Activated CD4-positive, alpha-beta memory T cell treated with anti-CD3 and anti-CD28 coated beads for 36 hours (primary cell): ENCODE data around the gene PRPF40B. TPM values are rescaled to one million over a fixed set of nuclear protein-coding genes. Genes with fewer than 3 reads are reported as not detected.
A peak's percentile ranks its signal among the peaks of the same experiment; 100 is the strongest.

Source experiments
- CTCF ChIA-PET: fragments of 350-600 bp; sonication (Branson Sonifier 250); formaldehyde crosslinking; loops from one replicate; lab custom pipeline; 2021; ENCODE audit warnings: antibody characterized with exemption, inconsistent platforms; lab: Charles Lee
- POLR2A ChIA-PET: fragments of 350-600 bp; sonication (Branson Sonifier 250); formaldehyde crosslinking; loops from one replicate; lab custom pipeline; 2021; ENCODE audit warnings: antibody characterized with exemption; lab: Charles Lee
- DNase-seq: peaks from one replicate; pipeline ENCODE4 v3.0.0-alpha.2; 2020
- H3K27ac Mint-ChIP-seq: one replicate; pipeline ENCODE4 v1.8.0; 2021; ENCODE audit warnings: mixed read lengths
- H3K27me3 Mint-ChIP-seq: one replicate; pipeline ENCODE4 v1.8.0; 2021; ENCODE audit warnings: mixed read lengths
- H3K36me3 Mint-ChIP-seq: one replicate; pipeline ENCODE4 v1.8.0; 2021; ENCODE audit warnings: mixed read lengths
- H3K4me1 Mint-ChIP-seq: one replicate; pipeline ENCODE4 v1.8.0; 2021; ENCODE audit warnings: low read depth, mixed read lengths
- H3K4me3 Mint-ChIP-seq: one replicate; pipeline ENCODE4 v1.8.0; 2021; ENCODE audit warnings: mild to moderate bottlenecking, mixed read lengths
- H3K9me3 Mint-ChIP-seq: one replicate; pipeline ENCODE4 v1.8.0; 2021; ENCODE audit warnings: mixed read lengths
- intact Hi-C: fragments of 100-400 bp; cut with micrococcal nuclease; formaldehyde crosslinking; loops from one replicate; pipeline ENCODE4 v1.15.1; 2023
- total RNA-seq, 2 experiments: library from RNA; stranded (reverse); gene quantifications; one replicate each; pipeline ENCODE4 v1.2.3, GENCODE V29; 2021

The PRPF40B gene
- total RNA-seq, 2 experiments from 2014 or later, result 6.2 to 8.9 TPM

GRCh38 chr12:49662998-49663843 lies 39.9 kb downstream of the PRPF40B start:
- Mint-ChIP-seq H3K9me3 (no peaks in the 10 kb centered on the region), H3K4me3 (peak overlapping the region; percentile 67), H3K27ac (peak overlapping the region; percentile 95), H3K27me3 (no peaks in the 10 kb centered on the region), H3K4me1 (peaks cover 70% of the 10 kb centered on the region), H3K36me3 (peaks cover 22% of the 10 kb centered on the region)
- CTCF ChIA-PET, result interaction anchor here (0.8 to 3.1 kb wide), 15 partner anchors 8 to 114 kb away, joined by 3 to 12 read pairs (median 4); partner anchors contain the start of gene TMBIM6
- POLR2A ChIA-PET, result interaction anchor here (0.7 to 4.5 kb wide), 8 partner anchors 10 to 82 kb away, joined by 3 to 40 read pairs (median 6); partner anchors contain the start of genes FMNL3 and TMBIM6
- DNase-seq, result peak; percentile 86
- intact Hi-C loops, result loop anchor here (1.0 to 2.0 kb wide), 5 partner anchors 8 to 44 kb away; partner anchors contain the start of genes FMNL3 and PRPF40B

DNA sequence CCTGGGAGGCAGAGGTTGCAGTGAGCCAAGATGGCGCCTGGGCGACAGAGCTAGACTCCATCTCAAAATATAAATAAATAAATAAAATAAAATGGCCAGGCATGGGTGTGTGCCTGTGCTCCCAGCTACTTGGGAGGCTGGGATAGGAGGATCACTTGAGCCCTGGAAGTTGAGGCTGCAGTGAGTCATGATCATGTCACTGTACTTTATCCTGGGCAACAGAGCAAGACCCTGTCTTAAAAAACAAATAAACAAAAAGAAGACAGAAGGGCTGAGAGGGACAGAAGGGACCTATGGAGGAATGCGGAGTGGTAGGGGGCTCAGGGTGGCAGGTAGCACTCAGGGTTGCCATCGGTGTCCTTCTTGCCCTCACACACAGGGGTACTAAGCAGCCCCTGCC lies 40.8 kb downstream of the PRPF40B start:
- intact Hi-C loops, result no loop called here
- peaks cover 20% of the 10 kb centered on the region for H3K36me3 Mint-ChIP-seq
- H3K4me1 Mint-ChIP-seq, result peaks cover 75% of the 10 kb centered on the region
- no peaks in the 10 kb centered on the region for H3K27me3 Mint-ChIP-seq
- no peak for DNase-seq
- ChIA-PET CTCF (interaction anchor here (2.7 to 3.1 kb wide), 2 partner anchors 34 to 77 kb away, joined by 10 to 12 read pairs; partner anchors contain the start of gene TMBIM6), POLR2A (interaction anchor here (1.8 to 4.5 kb wide), 4 partner anchors 9 to 77 kb away, joined by 4 to 40 read pairs (median 9); partner anchors contain the start of genes FMNL3 and TMBIM6)
- H3K9me3 Mint-ChIP-seq, result no peaks in the 10 kb centered on the region
- no peak overlapping the region for H3K4me3 Mint-ChIP-seq
- peak overlapping the region; percentile 95 for H3K27ac Mint-ChIP-seq

DNA sequence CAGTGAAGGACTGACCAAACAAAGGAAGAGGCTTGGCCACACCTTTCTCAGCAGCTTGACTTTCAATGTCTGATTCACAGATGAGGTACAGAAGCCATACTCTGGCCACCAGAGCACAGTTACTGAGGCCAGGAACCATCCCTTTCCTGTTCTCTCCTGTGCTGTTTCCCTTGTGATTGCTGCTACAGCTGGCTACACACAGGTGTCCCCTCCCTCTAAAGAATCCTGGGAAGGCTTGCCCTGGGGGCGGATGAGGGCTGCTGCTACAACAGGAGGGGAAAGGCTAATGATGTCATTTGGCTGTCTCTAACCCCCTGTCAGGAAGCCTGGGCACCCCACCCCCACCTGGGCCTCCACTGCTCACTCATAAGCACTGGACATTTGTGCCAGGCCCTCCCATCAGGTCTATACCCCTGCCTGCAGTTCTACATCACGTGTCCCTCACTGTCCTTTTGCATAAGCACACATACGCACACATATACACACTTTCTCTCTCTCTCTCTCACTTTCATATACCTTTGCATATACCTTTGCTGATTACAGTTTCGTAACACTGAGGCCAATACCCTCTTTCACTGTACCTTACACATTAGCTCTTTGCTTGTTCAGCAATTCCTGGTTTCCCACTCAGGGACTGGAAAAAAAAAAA lies 41.4 kb downstream of the PRPF40B start:
- intact Hi-C loops, result no loop called here
- ChIA-PET POLR2A (interaction anchor here (1.0 to 4.5 kb wide), 4 partner anchors 8 to 77 kb away, joined by 3 to 40 read pairs (median 7); partner anchors contain the start of genes PRPF40B and TMBIM6), CTCF (interaction anchor here (2.7 to 3.1 kb wide), 2 partner anchors 34 to 77 kb away, joined by 10 to 12 read pairs; partner anchors contain the start of gene TMBIM6)
- peaks cover 76% of the 10 kb centered on the region for H3K4me1 Mint-ChIP-seq
- H3K9me3 Mint-ChIP-seq, result no peaks in the 10 kb centered on the region
- H3K27ac Mint-ChIP-seq, result peak overlapping the region; percentile 14
- no peak for DNase-seq
- H3K27me3 Mint-ChIP-seq, result no peaks in the 10 kb centered on the region
- peaks cover 18% of the 10 kb centered on the region for H3K36me3 Mint-ChIP-seq
- no peak overlapping the region for H3K4me3 Mint-ChIP-seq

DNA sequence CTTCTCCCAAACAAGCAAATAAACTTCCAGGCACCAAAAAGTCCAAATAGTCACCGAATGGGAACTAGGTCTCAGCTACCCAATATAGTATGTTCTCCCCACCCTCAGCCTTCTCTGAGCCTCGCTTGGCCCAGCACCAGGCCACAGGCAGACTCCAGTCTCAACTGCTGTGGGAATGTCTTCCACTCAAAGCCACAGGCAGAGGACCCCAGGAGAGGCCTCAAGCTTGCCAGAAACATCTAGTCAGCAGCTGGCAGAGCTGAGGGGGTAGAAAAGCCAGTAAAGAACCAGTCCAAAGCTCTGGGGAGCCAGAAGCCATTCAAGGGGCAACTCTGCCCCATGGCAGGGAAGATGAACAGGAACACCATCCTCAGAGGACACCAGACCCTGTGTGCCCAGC lies 42.0 kb downstream of the PRPF40B start:
- no peaks in the 10 kb centered on the region for H3K27me3 Mint-ChIP-seq
- peaks cover 78% of the 10 kb centered on the region for H3K4me1 Mint-ChIP-seq
- intact Hi-C loops, result no loop called here
- CTCF ChIA-PET, result no interaction called here
- DNase-seq, result no peak
- POLR2A ChIA-PET, result interaction anchor here (1.0 kb wide), 1 partner anchor 42 kb away, joined by 3 read pairs; the partner anchor contains the start of gene PRPF40B
- peak overlapping the region; percentile 14 for H3K27ac Mint-ChIP-seq
- H3K9me3 Mint-ChIP-seq, result no peaks in the 10 kb centered on the region
- H3K36me3 Mint-ChIP-seq, result peaks cover 15% of the 10 kb centered on the region
- H3K4me3 Mint-ChIP-seq, result no peak overlapping the region

DNA sequence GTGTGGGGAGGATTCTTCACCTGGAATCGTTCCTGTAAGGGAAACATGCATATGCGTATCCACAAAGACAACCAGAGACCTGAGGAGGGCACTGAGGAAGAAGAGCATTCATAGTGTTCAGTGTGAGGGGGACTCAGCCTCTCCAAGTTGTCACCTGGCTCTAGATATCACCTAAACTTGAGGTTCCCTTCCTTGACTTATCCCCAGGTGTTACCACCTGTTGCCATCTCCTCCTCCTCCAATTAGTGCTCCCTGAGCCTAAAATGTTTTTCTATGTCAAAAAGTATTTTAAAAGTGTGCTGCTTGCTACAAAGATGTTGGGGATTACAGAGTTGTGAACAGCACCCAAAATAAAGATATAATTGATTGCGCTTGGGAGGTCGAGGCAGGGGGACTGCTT lies 42.8 kb downstream of the PRPF40B start:
- H3K9me3 Mint-ChIP-seq, result no peaks in the 10 kb centered on the region
- no peak for DNase-seq
- H3K27ac Mint-ChIP-seq, result no peak overlapping the region
- H3K4me1 Mint-ChIP-seq, result peaks cover 78% of the 10 kb centered on the region
- no peak overlapping the region for H3K4me3 Mint-ChIP-seq
- CTCF ChIA-PET, result interaction anchor here (1.7 to 2.0 kb wide), 3 partner anchors 21 to 41 kb away, joined by 4 to 8 read pairs (median 5); partner anchors contain the start of gene FMNL3
- H3K27me3 Mint-ChIP-seq, result no peaks in the 10 kb centered on the region
- peaks cover 13% of the 10 kb centered on the region for H3K36me3 Mint-ChIP-seq
- POLR2A ChIA-PET, result no interaction called here
- intact Hi-C loops, result no loop called here

GRCh38 chr12:49667325-49668090 lies 44.1 kb downstream of the PRPF40B start:
- Mint-ChIP-seq H3K27ac (peak overlapping the region; percentile 85), H3K4me1 (peaks cover 78% of the 10 kb centered on the region), H3K27me3 (no peaks in the 10 kb centered on the region), H3K9me3 (no peaks in the 10 kb centered on the region), H3K36me3 (peaks cover 6% of the 10 kb centered on the region), H3K4me3 (no peak overlapping the region)
- ChIA-PET CTCF (interaction anchor here (0.8 to 2.0 kb wide), 5 partner anchors 22 to 74 kb away, joined by 4 to 8 read pairs (median 5); partner anchors contain the start of genes FMNL3 and TMBIM6), POLR2A (interaction anchor here (0.5 to 0.9 kb wide), 2 partner anchors 19 to 38 kb away, joined by 3 to 4 read pairs; no protein-coding TSS in a partner anchor)
- intact Hi-C loops, result no loop called here
- no peak for DNase-seq

GRCh38 chr12:49669796-49670195 lies 46.4 kb downstream of the PRPF40B start:
- no peaks in the 10 kb centered on the region for H3K9me3 Mint-ChIP-seq
- peaks cover 80% of the 10 kb centered on the region for H3K4me1 Mint-ChIP-seq
- DNase-seq, result no peak
- ChIA-PET POLR2A (interaction anchor here (1.1 kb wide), 1 partner anchor 33 kb away, joined by 6 read pairs; no protein-coding TSS in a partner anchor), CTCF (interaction anchor here (0.6 to 1.8 kb wide), 3 partner anchors 37 to 316 kb away, joined by 3 to 5 read pairs (median 4); partner anchors contain the start of gene FMNL3)
- no peak overlapping the region for H3K4me3 Mint-ChIP-seq
- H3K36me3 Mint-ChIP-seq, result peaks cover 6% of the 10 kb centered on the region
- intact Hi-C loops, result loop anchor here (2.0 to 5.0 kb wide), 3 partner anchors 25 to 73 kb away; partner anchors contain the start of gene TMBIM6
- H3K27ac Mint-ChIP-seq, result peak overlapping the region; percentile 94
- no peaks in the 10 kb centered on the region for H3K27me3 Mint-ChIP-seq

- peak; percentile 78 for DNase-seq
- H3K36me3 Mint-ChIP-seq, result peaks cover 2% of the 10 kb centered on the region
- no peaks in the 10 kb centered on the region for H3K9me3 Mint-ChIP-seq
- POLR2A ChIA-PET, result interaction anchor here (1.0 to 3.9 kb wide), 4 partner anchors 9 to 413 kb away, joined by 3 to 40 read pairs (median 3); partner anchors contain the start of gene PRPF40B
- CTCF ChIA-PET, result interaction anchor here (0.6 to 1.8 kb wide), 5 partner anchors 9 to 47 kb away, joined by 3 to 7 read pairs (median 5); partner anchors contain the start of gene FMNL3
- peaks cover 86% of the 10 kb centered on the region for H3K4me1 Mint-ChIP-seq
- H3K27ac Mint-ChIP-seq, result peak overlapping the region; percentile 94
- H3K4me3 Mint-ChIP-seq, result peak overlapping the region; percentile 68
- intact Hi-C loops, result loop anchor here (1.0 to 5.0 kb wide), 5 partner anchors 8 to 71 kb away; partner anchors contain the start of gene TMBIM6
- H3K27me3 Mint-ChIP-seq, result no peaks in the 10 kb centered on the region
Observed at GRCh38 chr12:49671031-49671765, 47.8 kb downstream of the PRPF40B start.

- Mint-ChIP-seq H3K27me3 (no peaks in the 10 kb centered on the region), H3K36me3 (no peaks in the 10 kb centered on the region), H3K4me3 (peak overlapping the region; percentile 14), H3K27ac (peak overlapping the region; percentile 94), H3K4me1 (peaks cover 86% of the 10 kb centered on the region), H3K9me3 (no peaks in the 10 kb centered on the region)
- no peak for DNase-seq
- intact Hi-C loops, result loop anchor here (5.0 kb wide), 1 partner anchor 70 kb away; the partner anchor contains the start of gene TMBIM6
- ChIA-PET POLR2A (interaction anchor here (0.5 to 3.9 kb wide), 6 partner anchors 10 to 545 kb away, joined by 3 to 40 read pairs (median 5); partner anchors contain the start of gene TMBIM6), CTCF (interaction anchor here (0.9 to 2.9 kb wide), 8 partner anchors 22 to 69 kb away, joined by 3 to 12 read pairs (median 8); partner anchors contain the start of genes FMNL3 and TMBIM6)
Observed at GRCh38 chr12:49672301-49673217, 49.2 kb downstream of the PRPF40B start.
